HCT116 (cell line): ENCODE measurements around the gene RAB4A. TPM values are rescaled to one million over a fixed set of nuclear protein-coding genes. Genes with fewer than 3 reads are reported as not detected.

ENCODE experiments used
- ATAC-seq: fragments of 200-7000 bp; cut with Tn5 transposase; 2 replicates; pipeline ENCODE4 v1.9.1; 2020; ENCODE audit warnings: mild to moderate bottlenecking, moderate library complexity
- BruUV-seq: library from RNA; stranded (reverse); fragments of 400-500 nt; replicated peaks from 2 replicates; lab custom pipeline; 2021; lab: Mats Ljungman, UMichigan
- CTCF ChIA-PET: fragments of 300-600 bp; sonication (Branson Sonifier 250); formaldehyde crosslinking; loops from one replicate; lab custom pipeline; 2021; ENCODE audit warnings: antibody characterized with exemption; lab: Charles Lee
- POLR2A ChIA-PET: fragments of 300-600, 350-600 bp; sonication (Branson Sonifier 250); formaldehyde crosslinking; loops from one replicate; lab custom pipeline; 2021; ENCODE audit warnings: antibody characterized with exemption; lab: Charles Lee
- RAD21 ChIA-PET, 2 experiments: fragments of 300-600 bp; sonication (Branson Sonifier 250); formaldehyde crosslinking; loops; one replicate each; lab custom pipeline; 2023; ENCODE audit warnings: low total read pairs in 2 of 2; ENCODE audit not compliant: uncharacterized antibody in 2 of 2, unreplicated experiment in 2 of 2, low non-redundant PET in 1 of 2; lab: Charles Lee
- DNase-seq: peaks from one replicate; pipeline ENCODE4 v3.0.0-alpha.2; 2010; ENCODE audit warnings: low read depth, low spot score
- H2AFZ ChIP-seq: fragments of 200-600 bp; shearing (Covaris generic), sonication (generic); 2 replicates; pipeline ENCODE4 v1.6.1; 2017; ENCODE audit warnings: low read depth, mixed run types, mixed read lengths, antibody characterized with exemption, low read length; ENCODE audit not compliant: poor library complexity, severe bottlenecking
- H3K27ac ChIP-seq: 2 replicates; pipeline ENCODE4 v1.5.1; 2012; ENCODE audit warnings: low read depth, low read length
- H3K27me3 ChIP-seq: fragments of 200-600 bp; sonication (generic); 2 replicates; pipeline ENCODE4 v1.6.1; 2016; ENCODE audit warnings: mixed run types, low read length, mixed read lengths; ENCODE audit not compliant: insufficient read depth
- H3K36me3 ChIP-seq, 2 experiments: fragments of 200-500 bp in 1 of 2; fragments of 200-600 bp in 1 of 2; sonication (Bioruptor generic) in 1 of 2; sonication (generic) in 1 of 2; 2 replicates each; pipeline versions ENCODE4 v1.5.1 to v1.6.1; 2014 to 2016; ENCODE audit warnings: low read length in 2 of 2, inconsistent platforms in 1 of 2, mixed read lengths in 1 of 2, mixed run types in 1 of 2; ENCODE audit not compliant: insufficient read depth in 2 of 2, control insufficient read depth in 1 of 2
- H3K4me1 ChIP-seq, 2 experiments: fragments of 200-600 bp in 1 of 2; sonication (generic) in 1 of 2; 2 replicates each; pipeline versions ENCODE4 v1.5.1 to v1.6.1; 2012 to 2017; ENCODE audit warnings: low read length in 2 of 2, inconsistent platforms in 1 of 2, mild to moderate bottlenecking in 1 of 2, mixed read lengths in 1 of 2, mixed run types in 1 of 2, moderate library complexity in 1 of 2; ENCODE audit not compliant: insufficient read depth in 2 of 2, control insufficient read depth in 1 of 2
- H3K4me2 ChIP-seq: fragments of 200-600 bp; sonication (generic); 2 replicates; pipeline ENCODE4 v1.6.1; 2017; ENCODE audit warnings: mixed run types, low read length, mixed read lengths
- H3K4me3 ChIP-seq, 2 experiments: fragments of 200-600 bp in 1 of 2; sonication (generic) in 1 of 2; replicated peaks in 1 of 2; 2 replicates each; pipeline ENCODE4 v1.5.1; 2011 to 2016; ENCODE audit warnings: low read length in 2 of 2, control low read depth in 1 of 2, low read depth in 1 of 2, mild to moderate bottlenecking in 1 of 2, mixed read lengths in 1 of 2, mixed run types in 1 of 2
- H3K79me2 ChIP-seq: fragments of 200-600 bp; sonication (generic); 2 replicates; pipeline ENCODE4 v1.6.1; 2017; ENCODE audit warnings: mild to moderate bottlenecking, mixed run types, low read length, moderate library complexity, mixed read lengths; ENCODE audit not compliant: insufficient read depth
- H3K9ac ChIP-seq: fragments of 200-600 bp; sonication (generic); 2 replicates; pipeline ENCODE4 v1.6.1; 2016; ENCODE audit warnings: low read length, mixed read lengths
- H3K9me2 ChIP-seq: fragments of 200-600 bp; sonication (generic), shearing (Covaris generic); 2 replicates; pipeline ENCODE4 v1.6.1; 2017; ENCODE audit warnings: mixed run types, mild to moderate bottlenecking, moderate library complexity; ENCODE audit not compliant: insufficient read depth
- H3K9me3 ChIP-seq, 2 experiments: fragments of 200-500 bp in 1 of 2; fragments of 200-600 bp in 1 of 2; sonication (Bioruptor generic) in 1 of 2; sonication (generic) in 1 of 2; 2 replicates each; pipeline ENCODE4 v1.6.1; 2014 to 2017; ENCODE audit warnings: low read length in 2 of 2, mixed read lengths in 2 of 2, inconsistent platforms in 1 of 2, low read depth in 1 of 2, mild to moderate bottlenecking in 1 of 2, mixed run types in 1 of 2, moderate library complexity in 1 of 2; ENCODE audit not compliant: control insufficient read depth in 1 of 2, insufficient read depth in 1 of 2
- H4K20me1 ChIP-seq: fragments of 200-600 bp; sonication (generic), shearing (Covaris generic); 2 replicates; pipeline ENCODE4 v1.6.1; 2017; ENCODE audit warnings: mixed run types, mild to moderate bottlenecking, moderate library complexity; ENCODE audit not compliant: insufficient read depth
- CBX3 ChIP-seq: IDR thresholded peaks from 2 replicates; pipeline ENCODE4 v1.6.1; 2012; ENCODE audit warnings: low read depth
- CEBPB ChIP-seq: IDR thresholded peaks from 2 replicates; pipeline ENCODE4 v1.6.1; 2012; ENCODE audit warnings: low read depth
- ELF1 ChIP-seq: IDR thresholded peaks from 2 replicates; pipeline ENCODE4 v1.6.1; 2012; ENCODE audit warnings: low read depth, borderline replicate concordance
- EZH2 ChIP-seq: fragments of 200-600 bp; sonication (generic); IDR thresholded peaks from 2 replicates; pipeline ENCODE4 v1.6.1; 2017; ENCODE audit warnings: antibody characterized with exemption, mixed run types
- EZH2phosphoT487 ChIP-seq: fragments of 200-600 bp; IDR thresholded peaks from 2 replicates; pipeline ENCODE4 v1.6.1; 2018; ENCODE audit warnings: antibody characterized with exemption, borderline replicate concordance
- FOSL1 ChIP-seq: IDR thresholded peaks from 2 replicates; pipeline ENCODE4 v1.6.1; 2012; ENCODE audit warnings: low read depth
- POLR2A ChIP-seq: IDR thresholded peaks from 2 replicates; pipeline ENCODE4 v1.7.0; 2011; ENCODE audit warnings: borderline replicate concordance; ENCODE audit not compliant: insufficient read depth, insufficient read length; ENCODE audit errors: extremely low read depth
- POLR2AphosphoS5 ChIP-seq: IDR thresholded peaks from 2 replicates; pipeline ENCODE4 v1.6.1; 2011; ENCODE audit warnings: mild to moderate bottlenecking, low read depth, low read length, moderate library complexity
- RAD21 ChIP-seq: IDR thresholded peaks from 2 replicates; pipeline ENCODE4 v1.6.1; 2012; ENCODE audit warnings: low read depth, mild to moderate bottlenecking
- SP1 ChIP-seq: IDR thresholded peaks from 2 replicates; pipeline ENCODE4 v1.6.1; 2012; ENCODE audit warnings: low read depth
- SRF ChIP-seq: IDR thresholded peaks from 2 replicates; pipeline ENCODE4 v1.6.1; 2012; ENCODE audit warnings: low read depth
- ZFX ChIP-seq: fragments of 450-650 bp; IDR thresholded peaks from 2 replicates; pipeline ENCODE4 v1.6.1; 2017
- ZNF274 ChIP-seq: fragments of 200-500 bp; sonication (Bioruptor generic); IDR thresholded peaks from 2 replicates; pipeline ENCODE4 v1.6.1; 2014; ENCODE audit warnings: mild to moderate bottlenecking, low read depth, low read length, inconsistent platforms
- intact Hi-C: fragments of 100-400 bp; cut with micrococcal nuclease; formaldehyde crosslinking; loops from 2 replicates; pipeline ENCODE4 v1.10.0; 2022
- total RNA-seq: library from RNA; stranded (reverse); gene quantifications from one replicate; pipeline ENCODE4 v1.2.1, GENCODE V29; 2021; ENCODE audit not compliant: unreplicated experiment
- TF ChIP-seq, protein P1 (sequence below): IDR thresholded peaks from 2 replicates; pipeline ENCODE4 v1.6.1; 2012
- TF ChIP-seq, protein P2 (sequence below): IDR thresholded peaks from 2 replicates; pipeline ENCODE4 v1.6.1; 2011; ENCODE audit warnings: mild to moderate bottlenecking, low read length, moderate library complexity; ENCODE audit not compliant: insufficient replicate concordance; ENCODE audit errors: extremely low read depth
- TF ChIP-seq, protein P3 (sequence below), 3 experiments: fragments of 200-600 bp in 1 of 3; sonication (generic) in 1 of 3; IDR thresholded peaks in 2 of 3; conservative IDR thresholded peaks in 1 of 3; 2 replicates each; pipeline ENCODE4 v1.5.1; 2012 to 2017; ENCODE audit warnings: low read depth in 2 of 3, low read length in 2 of 3, antibody characterized with exemption in 1 of 3, borderline replicate concordance in 1 of 3, control low read depth in 1 of 3, mild to moderate bottlenecking in 1 of 3, mixed read lengths in 1 of 3, mixed run types in 1 of 3, moderate library complexity in 1 of 3; ENCODE audit not compliant: insufficient read depth in 1 of 3
- TF ChIP-seq, protein P4 (sequence below): IDR thresholded peaks from 2 replicates; pipeline ENCODE4 v1.6.1; 2012

RAB4A gene
- total RNA-seq, 1 experiment from 2014 or later, result 101 TPM

DNA sequence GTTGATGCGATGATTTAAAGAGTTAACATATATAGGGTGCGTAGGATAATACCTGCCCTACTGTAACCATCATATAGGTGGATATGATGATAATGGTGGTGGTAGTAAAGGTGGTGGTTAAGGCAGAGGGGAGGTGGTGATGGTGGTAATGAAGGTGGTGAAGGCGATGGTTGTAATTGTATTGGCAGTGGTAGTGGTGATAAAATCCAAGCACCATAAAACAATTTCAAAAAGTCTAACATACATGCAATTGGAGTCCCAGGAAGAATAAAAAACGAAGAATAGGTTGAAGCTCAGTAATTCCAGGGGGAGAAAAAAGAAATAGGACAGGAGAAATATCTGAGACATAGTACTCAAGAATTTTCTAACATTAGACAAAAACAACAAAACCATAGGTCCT, 27.3 kb upstream of the RAB4A start:
- H3K27me3 ChIP-seq, result no peaks in the 10 kb centered on the region
- H3K9me2 ChIP-seq, result no peaks in the 10 kb centered on the region
- no peak overlapping the region for H3K4me2 ChIP-seq
- POLR2A ChIA-PET, result no interaction called here
- ATAC-seq (no peak), DNase-seq (no peak)
- CTCF ChIA-PET, result no interaction called here
- H3K9ac ChIP-seq, result no peak overlapping the region
- no peak overlapping the region for H3K4me3 ChIP-seq
- RAD21 ChIA-PET, result no interaction called here
- no peaks in the 10 kb centered on the region for H4K20me1 ChIP-seq
- TF ChIP-seq ZFX, result no peak
- no peak for TF ChIP-seq CEBPB
- no peak for TF ChIP-seq EZH2phosphoT487
- TF ChIP-seq EZH2, result no peak
- no peak for TF ChIP-seq FOSL1
- no peak for TF ChIP-seq SRF
- TF ChIP-seq ZNF274, result no peak
- no peak for TF ChIP-seq ELF1
- TF ChIP-seq, protein P1, sequence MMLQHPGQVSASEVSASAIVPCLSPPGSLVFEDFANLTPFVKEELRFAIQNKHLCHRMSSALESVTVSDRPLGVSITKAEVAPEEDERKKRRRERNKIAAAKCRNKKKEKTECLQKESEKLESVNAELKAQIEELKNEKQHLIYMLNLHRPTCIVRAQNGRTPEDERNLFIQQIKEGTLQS, result no peak
- TF ChIP-seq, protein P2, sequence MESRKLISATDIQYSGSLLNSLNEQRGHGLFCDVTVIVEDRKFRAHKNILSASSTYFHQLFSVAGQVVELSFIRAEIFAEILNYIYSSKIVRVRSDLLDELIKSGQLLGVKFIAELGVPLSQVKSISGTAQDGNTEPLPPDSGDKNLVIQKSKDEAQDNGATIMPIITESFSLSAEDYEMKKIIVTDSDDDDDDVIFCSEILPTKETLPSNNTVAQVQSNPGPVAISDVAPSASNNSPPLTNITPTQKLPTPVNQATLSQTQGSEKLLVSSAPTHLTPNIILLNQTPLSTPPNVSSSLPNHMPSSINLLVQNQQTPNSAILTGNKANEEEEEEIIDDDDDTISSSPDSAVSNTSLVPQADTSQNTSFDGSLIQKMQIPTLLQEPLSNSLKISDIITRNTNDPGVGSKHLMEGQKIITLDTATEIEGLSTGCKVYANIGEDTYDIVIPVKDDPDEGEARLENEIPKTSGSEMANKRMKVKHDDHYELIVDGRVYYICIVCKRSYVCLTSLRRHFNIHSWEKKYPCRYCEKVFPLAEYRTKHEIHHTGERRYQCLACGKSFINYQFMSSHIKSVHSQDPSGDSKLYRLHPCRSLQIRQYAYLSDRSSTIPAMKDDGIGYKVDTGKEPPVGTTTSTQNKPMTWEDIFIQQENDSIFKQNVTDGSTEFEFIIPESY, result no peak
- TF ChIP-seq POLR2AphosphoS5, result no peak
- no peak for TF ChIP-seq POLR2A
- TF ChIP-seq RAD21, result no peak
- TF ChIP-seq, protein P3, sequence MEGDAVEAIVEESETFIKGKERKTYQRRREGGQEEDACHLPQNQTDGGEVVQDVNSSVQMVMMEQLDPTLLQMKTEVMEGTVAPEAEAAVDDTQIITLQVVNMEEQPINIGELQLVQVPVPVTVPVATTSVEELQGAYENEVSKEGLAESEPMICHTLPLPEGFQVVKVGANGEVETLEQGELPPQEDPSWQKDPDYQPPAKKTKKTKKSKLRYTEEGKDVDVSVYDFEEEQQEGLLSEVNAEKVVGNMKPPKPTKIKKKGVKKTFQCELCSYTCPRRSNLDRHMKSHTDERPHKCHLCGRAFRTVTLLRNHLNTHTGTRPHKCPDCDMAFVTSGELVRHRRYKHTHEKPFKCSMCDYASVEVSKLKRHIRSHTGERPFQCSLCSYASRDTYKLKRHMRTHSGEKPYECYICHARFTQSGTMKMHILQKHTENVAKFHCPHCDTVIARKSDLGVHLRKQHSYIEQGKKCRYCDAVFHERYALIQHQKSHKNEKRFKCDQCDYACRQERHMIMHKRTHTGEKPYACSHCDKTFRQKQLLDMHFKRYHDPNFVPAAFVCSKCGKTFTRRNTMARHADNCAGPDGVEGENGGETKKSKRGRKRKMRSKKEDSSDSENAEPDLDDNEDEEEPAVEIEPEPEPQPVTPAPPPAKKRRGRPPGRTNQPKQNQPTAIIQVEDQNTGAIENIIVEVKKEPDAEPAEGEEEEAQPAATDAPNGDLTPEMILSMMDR (IDR thresholded peaks at IDR 0.05 in 2 of 3, conservative IDR thresholded peaks at IDR 0.05 in 1 of 3; ENCODE audit: borderline replicate concordance in 1 of 3, insufficient read depth in 1 of 3, low read depth in 2 of 3, low read length in 2 of 3), result no peak
- TF ChIP-seq CBX3, result no peak
- TF ChIP-seq, protein P4, sequence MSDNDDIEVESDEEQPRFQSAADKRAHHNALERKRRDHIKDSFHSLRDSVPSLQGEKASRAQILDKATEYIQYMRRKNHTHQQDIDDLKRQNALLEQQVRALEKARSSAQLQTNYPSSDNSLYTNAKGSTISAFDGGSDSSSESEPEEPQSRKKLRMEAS, result no peak
- TF ChIP-seq SP1, result no peak
- H2AFZ ChIP-seq, result no peak overlapping the region
- no peaks in the 10 kb centered on the region for H3K79me2 ChIP-seq
- 0 out of 4 replicates have a peak, but pooled peaks cover 0 to 5% of the 10 kb centered on the region in 2 experiments for H3K9me3 ChIP-seq
- H3K36me3 ChIP-seq, result no peaks in the 10 kb centered on the region
- intact Hi-C loops, result no loop called here
- no peak overlapping the region for H3K27ac ChIP-seq
- H3K4me1 ChIP-seq, result no peaks in the 10 kb centered on the region; a peak in 1 of 4 replicates
- BruUV-seq, result no TSS peak
